CD4-positive, alpha-beta T cell treated with Interleukin-15 for 1 hour (primary cell): ENCODE data around the gene PPFIBP2.
A peak's percentile ranks its signal among the peaks of the same experiment; 100 is the strongest.
"Not testable (repeated sequence)": the region's sequence is repeated elsewhere in the genome, so short reads cannot be mapped to it uniquely, and the experiment has no call there.

ENCODE experiments used
- DNase-seq: peaks from one replicate; pipeline ENCODE4 v3.0.0-alpha.2; 2020

The PPFIBP2 gene

GRCh38 chr11:7500251-7500650, 13.5 kb upstream of the PPFIBP2 start:
- no peak for DNase-seq

DNA sequence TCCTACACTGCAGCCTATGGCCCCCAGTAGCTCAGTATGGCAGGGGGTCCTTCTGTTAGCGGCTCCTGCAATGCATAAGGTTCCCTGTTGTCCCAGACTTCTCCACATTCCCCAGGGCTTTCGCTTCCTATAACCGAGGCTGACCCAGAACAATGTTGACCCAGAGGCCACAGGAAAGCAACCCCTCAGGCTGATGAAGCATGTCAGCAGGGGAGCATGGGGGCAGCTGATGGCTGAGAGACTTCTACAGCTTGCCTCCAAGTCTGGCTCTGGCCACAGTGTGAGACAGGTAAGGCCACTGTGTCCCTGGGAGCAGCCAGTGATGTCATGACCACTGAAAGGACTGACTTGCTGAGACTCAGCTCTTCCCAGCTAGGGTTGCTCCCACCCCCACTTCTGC, 12.5 kb upstream of the PPFIBP2 start:
- DNase-seq = no peak

- DNase-seq = no peak
Measured at GRCh38 chr11:7501894-7502293, 11.9 kb upstream of the PPFIBP2 start.

- no peak for DNase-seq
Measured at GRCh38 chr11:7506243-7506642, 7.6 kb upstream of the PPFIBP2 start.

- DNase-seq = no peak
Measured at GRCh38 chr11:7508087-7508486, 5.7 kb upstream of the PPFIBP2 start.

DNA sequence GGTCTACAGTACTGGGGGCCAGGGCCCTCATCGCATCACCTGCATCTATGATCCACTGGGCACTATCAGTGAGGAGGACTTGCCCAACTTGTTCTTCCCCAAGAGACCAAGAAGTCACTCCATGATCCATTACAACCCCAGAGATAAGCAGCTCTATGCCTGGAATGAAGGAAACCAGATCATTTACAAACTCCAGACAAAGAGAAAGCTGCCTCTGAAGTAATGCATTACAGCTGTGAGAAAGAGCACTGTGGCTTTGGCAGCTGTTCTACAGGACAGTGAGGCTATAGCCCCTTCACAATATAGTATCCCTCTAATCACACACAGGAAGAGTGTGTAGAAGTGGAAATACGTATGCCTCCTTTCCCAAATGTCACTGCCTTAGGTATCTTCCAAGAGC, 3.8 kb upstream of the PPFIBP2 start:
- no peak for DNase-seq

- DNase-seq = no peak
Measured at GRCh38 chr11:7511401-7511800, 2.4 kb upstream of the PPFIBP2 start.

DNA sequence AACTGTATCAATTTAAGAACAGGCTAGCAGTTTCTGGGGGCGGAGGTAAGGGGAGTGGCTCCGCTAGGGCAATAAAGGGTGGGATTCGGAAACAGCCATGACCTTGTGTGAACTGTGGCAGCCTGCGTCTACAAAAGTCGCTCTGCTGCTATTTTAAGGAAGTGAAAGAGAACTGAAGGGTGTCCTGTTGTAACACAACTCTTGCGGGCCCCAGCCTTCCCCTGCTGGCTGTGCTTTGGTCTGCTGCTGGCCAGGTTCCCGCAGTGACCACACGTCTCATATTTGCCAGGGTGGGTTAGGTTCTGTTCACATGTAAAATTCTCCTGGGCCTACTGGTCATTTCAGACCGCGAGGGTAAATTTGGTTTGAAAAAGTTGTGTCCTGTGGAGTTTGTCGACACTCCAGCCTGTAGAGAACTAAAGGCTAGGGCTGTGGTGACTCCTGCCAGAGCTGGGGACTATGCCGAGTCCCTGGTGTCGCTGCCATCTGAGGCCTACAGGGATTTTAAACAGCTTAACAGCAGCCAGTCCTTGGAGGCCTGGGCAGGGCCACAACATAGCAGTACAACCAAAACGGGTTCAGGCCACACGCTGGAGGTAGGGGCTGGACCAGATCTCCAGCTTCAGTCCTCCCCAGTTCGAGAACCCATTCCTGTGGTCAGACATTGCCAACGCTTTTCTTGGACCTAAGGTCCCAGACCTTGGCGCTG, 1.1 kb upstream of the PPFIBP2 start:
- peak; percentile 81 for DNase-seq

DNA sequence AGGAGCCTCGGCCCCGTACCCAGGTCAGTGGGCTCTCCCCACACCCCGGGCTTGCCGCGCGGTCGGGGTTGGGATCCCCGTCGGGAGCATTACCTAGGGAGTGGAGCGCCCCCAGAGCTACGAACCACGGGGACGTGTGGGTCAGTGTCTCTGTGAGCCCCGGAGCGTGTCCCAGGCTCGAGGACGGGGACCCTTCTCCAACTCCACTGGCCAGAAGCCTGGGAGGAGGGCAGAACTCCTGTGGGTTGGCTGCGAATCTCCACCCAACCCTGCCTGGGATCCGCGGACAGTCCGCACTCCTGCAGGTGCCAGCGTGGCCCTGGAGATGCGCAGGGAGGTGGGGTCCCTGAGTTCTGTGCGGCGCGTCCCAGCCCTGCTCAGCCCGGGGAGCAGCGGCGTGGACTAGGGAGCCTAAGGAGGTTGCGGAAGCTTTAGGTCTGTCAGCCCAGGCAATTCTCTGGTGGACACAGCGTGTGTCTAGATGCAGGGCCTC, 346 bp downstream of the PPFIBP2 start:
- DNase-seq = no peak

DNA sequence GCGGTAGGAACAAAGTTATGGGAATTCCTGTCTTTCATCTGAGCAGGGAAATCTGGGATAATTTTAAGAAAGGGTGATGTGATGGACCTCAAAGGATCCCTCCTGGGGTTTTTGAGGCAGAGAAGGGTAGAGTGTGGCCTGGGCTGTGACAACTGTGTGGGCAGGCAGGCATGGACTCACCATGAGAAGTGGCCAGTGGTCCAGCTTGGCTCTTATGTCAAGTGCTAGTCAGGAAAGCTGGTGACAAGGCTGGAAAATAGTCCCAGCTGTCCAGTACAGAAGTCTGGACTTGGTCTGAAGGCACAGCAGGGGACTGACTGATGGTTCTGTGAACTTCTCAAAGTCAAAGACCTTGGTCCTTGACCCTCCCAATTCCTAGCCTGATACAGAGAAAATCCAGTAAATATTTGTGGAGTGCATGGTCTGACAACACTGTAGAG, 1.7 kb downstream of the PPFIBP2 start:
- no peak for DNase-seq

- DNase-seq = no peak
Measured at GRCh38 chr11:7516475-7516874, 2.7 kb downstream of the PPFIBP2 start.

DNA sequence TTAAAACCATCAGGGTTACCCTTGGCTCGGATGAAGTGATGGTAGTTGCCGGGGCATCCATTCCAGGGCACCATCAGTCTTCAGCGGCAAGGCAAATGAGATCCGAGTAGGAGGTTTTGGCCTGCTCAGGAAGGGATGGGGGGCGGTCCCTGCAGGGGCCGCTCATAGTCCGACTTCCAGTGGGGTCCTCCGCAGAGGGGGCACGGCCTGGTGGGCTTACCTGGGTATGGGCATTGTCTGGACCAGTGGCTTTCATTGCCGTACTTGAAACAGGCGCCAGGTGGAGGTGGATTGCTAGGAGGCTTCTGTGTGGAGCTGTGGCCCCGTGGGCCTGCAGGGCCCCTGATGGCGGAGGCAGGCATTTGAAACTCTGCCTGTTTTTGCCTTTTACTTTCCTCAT, 3.9 kb downstream of the PPFIBP2 start:
- not testable (repeated sequence) for DNase-seq

GRCh38 chr11:7518811-7519562, 5.2 kb downstream of the PPFIBP2 start:
- no peak for DNase-seq

DNA sequence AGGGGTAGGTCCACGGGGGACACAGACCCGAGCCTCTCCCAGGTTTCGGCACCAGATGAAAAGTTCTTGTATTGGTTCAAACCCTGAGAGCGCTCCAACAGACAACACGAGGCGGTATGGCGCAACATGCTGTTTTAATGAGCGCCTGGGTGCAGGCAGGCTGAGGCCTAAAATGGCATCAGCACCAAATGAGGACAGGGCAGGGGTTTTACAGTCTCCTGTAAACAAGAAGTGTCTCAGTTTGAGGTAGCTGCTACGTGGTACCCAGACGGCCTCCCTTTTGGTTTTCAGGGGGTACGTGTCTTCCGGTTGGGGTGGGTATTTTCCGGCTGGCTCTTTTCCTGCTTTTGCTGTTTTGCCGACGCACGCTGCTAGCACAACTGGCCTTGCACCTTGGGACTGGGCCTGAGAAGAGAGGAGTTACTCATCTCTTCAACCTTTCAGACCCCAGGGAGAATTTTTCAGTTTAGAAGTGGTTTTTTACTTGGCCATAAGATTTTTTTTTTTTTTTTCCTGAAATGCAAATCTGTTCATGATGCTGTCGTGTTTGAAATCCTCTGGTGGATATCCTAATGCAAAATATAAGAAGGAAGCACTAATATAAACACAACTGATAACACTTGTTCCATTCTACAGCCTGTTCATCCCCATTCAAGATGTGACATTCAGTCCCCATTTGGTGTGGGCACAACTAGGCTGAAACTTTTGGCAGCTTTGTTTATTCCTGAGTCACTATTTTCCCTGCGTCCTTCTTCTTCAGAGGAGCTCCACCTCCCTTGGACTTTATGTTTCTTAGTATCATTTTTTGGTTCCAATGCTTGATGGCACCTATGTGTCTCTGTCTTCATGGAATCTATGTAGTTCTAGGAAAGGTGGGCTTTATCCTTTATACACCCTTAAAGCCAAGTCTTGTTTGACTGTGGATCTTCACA, 6.5 kb downstream of the PPFIBP2 start:
- peak; percentile 30 for DNase-seq

- DNase-seq = no peak
Measured at GRCh38 chr11:7520981-7521487, 7.2 kb downstream of the PPFIBP2 start.

DNA sequence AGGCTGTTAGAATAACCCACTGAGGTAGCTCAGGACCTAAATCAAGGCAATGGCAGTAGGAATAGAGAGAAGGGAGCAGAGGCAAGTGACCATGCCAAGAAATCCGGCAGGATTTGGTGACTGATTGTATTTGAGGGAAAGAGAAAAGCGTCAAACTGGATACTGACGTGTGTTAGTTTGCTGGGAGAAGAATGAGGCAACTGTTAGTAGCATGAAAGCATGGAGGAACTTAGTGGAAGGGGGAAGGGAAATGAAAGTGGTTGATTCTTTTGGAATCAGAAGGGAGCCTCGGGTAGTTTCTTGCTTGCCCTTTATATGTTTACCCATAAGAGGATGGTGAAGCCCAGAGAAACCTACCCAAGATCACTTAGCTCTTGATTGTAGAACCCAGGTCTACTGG, 8.3 kb downstream of the PPFIBP2 start:
- no peak for DNase-seq

DNA sequence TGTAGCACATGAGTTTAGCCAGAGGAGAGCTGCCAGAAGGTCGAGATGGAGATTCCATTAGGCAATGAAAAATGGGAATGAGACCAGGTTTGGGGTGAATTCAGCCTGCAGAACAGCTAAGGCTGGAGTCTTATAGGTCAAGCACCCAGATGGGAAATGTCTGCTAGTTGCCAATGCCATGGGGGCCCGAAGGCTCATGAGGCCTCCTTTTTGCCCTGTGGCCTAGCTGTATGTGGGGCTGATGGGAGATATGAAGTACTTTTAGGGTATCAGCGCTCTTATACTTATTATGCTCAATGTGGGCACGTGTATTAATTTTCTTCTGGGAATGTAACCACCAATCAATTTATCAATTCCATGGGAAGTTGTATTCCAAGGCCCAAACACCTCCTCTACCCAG, 8.7 kb downstream of the PPFIBP2 start:
- DNase-seq = no peak

- DNase-seq = no peak
Measured at GRCh38 chr11:7523416-7524210, 9.8 kb downstream of the PPFIBP2 start.

DNA sequence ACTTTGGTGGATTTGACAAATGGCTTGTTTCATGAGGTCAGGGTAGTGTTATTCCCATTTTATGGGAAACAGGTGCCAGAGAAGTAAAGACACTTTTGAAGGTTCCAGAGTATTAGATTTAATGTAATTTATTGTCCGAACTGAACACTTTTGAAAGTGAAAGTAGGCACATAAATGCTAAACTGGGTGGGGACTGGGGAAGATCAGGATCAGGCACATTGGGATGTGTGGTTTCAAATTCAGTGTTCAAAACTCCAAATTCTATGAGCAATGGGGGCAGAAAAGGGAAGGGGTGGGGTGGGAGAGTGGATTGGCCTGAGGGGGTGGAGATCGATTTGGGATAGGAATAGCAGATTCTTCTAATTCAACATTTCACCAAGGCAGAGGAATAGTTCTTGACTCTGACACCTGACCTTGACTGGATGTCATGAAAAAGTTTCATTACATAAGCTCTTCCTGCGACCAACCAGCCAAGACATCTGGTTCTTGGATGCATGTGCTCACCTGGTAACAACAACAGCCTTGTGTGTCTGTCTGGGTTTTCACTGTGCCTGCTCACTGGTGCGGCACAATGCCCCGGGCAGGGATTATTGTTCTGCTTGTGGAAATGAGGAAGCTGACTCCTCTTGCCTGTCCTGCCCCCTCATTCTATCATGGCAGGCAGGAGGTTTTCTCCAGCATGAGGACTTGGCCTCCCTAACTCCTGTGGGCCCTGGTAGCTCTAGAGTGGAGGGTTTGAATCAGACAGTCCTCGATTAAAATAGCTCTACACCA, 10.8 kb downstream of the PPFIBP2 start:
- DNase-seq = peak; percentile 29

- no peak for DNase-seq
Measured at GRCh38 chr11:7525424-7525823, 11.6 kb downstream of the PPFIBP2 start.

- no peak for DNase-seq
Measured at GRCh38 chr11:7527029-7527428, 13.2 kb downstream of the PPFIBP2 start.
